OCI-M1 (cell line): Measurements from ENCODE around the gene SLC13A3.

Experiments used
- DNase-seq: peaks from one replicate; lab custom pipeline; 2025; lab: John Stamatoyannopoulos, UW

The SLC13A3 gene

GRCh38 chr20:46635514-46636136 lies 15.6 kb downstream of the SLC13A3 start:
- DNase-seq: peak; percentile 83

DNA sequence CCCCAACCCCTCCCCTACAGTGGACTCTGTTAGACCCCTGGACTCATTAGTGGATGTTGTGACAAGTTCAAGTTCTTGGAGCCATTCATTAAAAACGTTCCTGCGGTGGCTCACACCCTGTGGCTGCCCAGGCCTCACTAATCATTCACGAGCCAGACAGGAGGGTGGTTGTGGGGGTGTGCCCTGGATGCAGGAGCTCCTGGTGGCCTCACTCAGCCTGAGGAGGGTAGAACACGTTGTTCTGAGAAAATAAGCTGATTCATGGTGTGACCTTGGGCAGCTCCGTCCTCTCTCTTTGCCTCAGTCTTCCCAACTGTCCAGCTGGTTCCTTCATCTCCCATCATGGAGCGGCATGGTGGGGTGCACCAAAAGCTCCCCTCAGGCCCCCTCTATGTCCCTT lies 16.7 kb downstream of the SLC13A3 start:
- DNase-seq: no peak

- no peak for DNase-seq
Measured at GRCh38 chr20:46631874-46632446, 19.3 kb downstream of the SLC13A3 start.

GRCh38 chr20:46631212-46631869 lies 19.9 kb downstream of the SLC13A3 start:
- peak; percentile 79 for DNase-seq

- DNase-seq: no peak
Measured at GRCh38 chr20:46630306-46630705, 21.0 kb downstream of the SLC13A3 start.

DNA sequence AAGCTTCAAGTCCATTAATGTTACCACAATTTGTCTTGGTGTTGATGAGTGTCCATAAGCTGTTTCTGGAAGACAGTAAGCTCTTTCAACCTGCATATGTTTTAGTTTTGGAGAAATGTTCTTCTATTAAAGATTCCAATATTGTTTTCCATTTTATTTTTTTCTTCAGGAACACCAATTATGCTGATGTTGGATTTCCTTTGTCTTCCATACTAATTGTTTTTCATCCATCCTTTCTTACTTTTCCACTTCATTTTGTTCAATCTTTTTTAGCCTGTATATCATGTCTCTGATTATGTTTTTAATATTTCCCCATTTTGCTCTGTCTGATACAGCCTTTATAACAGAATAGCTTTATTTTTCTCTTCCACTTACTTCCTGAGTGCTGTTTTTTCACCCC lies 21.9 kb downstream of the SLC13A3 start:
- DNase-seq: no peak

GRCh38 chr20:46627234-46627633 lies 24.0 kb downstream of the SLC13A3 start:
- DNase-seq: no peak

- no peak for DNase-seq
Measured at GRCh38 chr20:46626758-46627157, 24.5 kb downstream of the SLC13A3 start.

- DNase-seq: no peak
Measured at GRCh38 chr20:46625875-46626373, 25.3 kb downstream of the SLC13A3 start.

DNA sequence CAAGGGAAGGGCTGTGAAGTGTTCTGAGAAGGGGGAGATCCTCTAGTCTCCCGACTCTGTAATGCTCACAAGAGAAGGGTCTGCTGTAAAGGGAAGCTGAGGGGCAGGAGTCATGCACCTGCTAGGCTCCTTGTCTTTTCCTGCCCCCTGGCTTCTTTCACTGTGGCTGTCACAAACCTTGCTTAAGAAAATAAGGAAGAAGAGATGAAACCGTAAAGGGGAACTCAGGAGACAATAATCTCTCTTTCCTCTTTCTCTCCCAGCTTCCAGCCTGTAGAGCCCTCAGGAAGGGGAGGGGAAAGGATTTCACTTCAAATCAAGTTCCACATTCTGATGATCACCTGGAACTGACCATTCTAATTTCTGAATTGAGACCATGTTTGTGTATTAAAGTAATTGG lies 26.3 kb downstream of the SLC13A3 start:
- peak; percentile 28 for DNase-seq

DNA sequence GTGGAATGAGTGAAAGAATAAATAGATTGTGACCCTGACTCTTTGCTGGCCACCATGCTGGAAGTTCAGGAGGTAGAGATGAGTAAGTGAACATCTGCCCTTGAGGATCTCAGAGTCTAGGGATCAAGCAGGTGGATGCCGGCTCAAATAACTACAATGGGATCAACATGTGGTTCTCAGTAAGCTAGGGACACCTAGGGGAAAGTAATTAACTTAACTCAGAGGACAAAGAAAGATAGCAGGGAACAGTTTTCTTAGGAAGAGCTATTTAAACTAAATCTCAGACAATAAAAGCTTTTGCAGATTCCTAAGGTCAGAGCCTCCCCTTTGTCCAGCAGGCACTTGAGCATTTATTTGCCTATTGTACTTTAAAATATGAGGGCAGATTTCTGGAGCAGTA lies 29.1 kb downstream of the SLC13A3 start:
- DNase-seq: no peak

GRCh38 chr20:46621492-46621891 lies 29.8 kb downstream of the SLC13A3 start:
- DNase-seq: no peak

DNA sequence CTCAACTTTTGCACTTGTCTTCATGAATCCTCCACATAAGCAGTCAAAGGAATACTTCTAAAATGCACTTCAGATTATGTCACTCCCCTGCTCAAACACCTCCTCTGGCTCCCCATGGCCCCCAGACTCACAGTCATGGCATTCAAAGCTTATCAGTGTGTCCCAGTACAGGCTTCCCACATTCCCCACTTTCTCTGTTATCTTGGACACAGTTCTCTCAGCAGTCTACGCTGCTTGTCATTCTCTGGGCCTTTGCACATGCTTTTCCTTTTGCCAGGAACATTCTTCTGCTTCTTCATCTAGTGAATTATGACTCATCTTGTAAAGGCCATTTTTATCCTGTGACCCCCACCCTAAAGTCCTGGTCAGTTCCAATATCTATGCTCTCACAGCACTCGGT lies 31.8 kb downstream of the SLC13A3 start:
- DNase-seq: no peak

- no peak for DNase-seq
Measured at GRCh38 chr20:46618316-46619100, 32.8 kb downstream of the SLC13A3 start.

- no peak for DNase-seq
Measured at GRCh38 chr20:46614503-46614902, 36.8 kb downstream of the SLC13A3 start.

GRCh38 chr20:46610145-46610544 lies 41.1 kb downstream of the SLC13A3 start:
- no peak for DNase-seq

DNA sequence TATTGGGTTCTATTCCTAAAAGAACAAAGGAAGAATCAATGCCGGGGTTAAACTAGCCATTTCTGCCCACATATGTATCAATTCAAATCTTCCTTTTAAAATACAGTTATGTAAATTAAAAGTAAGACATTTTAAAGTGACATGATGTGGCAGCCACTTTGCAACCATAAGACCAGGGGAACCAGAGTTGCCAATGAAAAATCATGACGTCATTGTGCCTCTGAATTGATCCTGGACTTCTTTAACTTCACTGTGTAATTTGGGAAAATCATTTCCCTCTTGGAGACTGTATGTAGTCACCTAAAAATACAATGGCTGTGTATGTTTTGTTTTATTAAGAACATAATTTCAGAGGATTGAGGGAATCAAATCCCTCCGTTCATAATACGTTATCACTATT lies 42.2 kb downstream of the SLC13A3 start:
- DNase-seq: no peak

GRCh38 chr20:46607849-46608497 lies 43.3 kb downstream of the SLC13A3 start:
- DNase-seq: no peak

DNA sequence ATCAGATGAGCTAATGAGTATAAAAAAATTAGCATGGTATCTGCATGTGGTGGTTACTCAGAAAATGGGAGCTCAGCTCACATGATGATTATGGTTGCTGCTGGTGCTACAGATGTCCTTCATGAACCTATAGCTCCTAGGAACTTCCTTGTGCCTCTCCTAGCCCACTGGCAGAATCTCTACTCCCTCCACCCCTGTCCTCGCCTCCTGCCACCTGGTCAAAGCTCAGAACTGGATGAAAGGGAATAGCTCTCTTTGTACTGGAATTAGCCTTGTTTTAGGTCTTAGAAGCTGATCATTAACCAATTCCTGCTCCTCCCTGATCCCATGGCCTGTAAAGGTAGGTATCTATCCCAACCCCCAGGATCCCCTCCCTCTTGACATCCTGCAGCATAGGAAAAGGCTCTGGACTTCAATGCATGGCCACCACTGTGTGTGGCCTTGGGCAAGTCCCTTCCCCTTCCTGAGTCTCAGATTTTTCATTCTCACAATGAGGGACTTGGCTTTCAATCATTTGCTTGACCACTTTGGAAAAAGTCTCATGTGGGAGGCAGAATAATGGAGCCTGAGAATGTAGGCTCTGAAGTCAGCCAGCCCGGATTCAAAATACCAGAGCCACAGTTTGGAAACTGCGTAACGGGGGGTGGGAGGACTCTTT lies 43.9 kb downstream of the SLC13A3 start:
- no peak for DNase-seq

- DNase-seq: no peak
Measured at GRCh38 chr20:46606817-46607190, 44.5 kb downstream of the SLC13A3 start.

DNA sequence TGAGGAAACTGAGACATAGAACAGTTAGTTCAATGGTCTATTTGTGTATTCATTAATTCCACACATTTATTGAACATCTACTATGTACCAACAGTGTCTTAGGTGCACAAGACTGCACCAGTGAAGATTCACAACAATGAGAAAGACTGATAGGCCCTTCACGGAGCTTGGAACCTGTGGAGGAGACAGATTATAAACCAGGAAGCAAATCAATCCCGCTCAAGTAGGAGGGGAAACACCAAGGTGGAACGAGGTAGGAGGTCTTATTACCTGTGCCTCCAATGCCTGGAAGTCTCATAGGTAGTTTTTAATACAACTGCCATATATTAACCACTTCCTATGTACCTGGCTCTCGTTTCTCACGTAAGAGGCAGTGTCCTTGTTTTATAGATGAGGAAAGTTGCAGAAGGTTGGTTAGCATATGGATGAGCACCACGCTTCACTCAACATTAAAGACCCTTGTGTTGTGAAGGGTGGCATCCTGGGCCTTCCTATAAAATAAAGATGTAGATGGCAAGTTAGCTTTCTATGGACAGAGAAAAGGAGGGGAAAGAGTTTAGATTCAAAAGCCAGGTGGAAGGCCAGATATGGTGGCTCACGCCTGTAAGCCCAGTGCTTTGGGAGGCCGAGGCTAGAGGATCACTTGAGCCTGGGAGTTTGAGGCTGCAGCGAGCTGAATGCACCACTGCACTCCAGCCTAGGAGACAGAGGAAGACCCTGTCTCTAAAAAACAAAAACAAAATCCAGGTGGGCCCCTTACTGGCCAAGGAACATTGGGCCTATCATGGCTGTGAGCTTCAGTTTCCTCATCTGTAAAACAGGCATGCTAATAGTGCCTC lies 45.1 kb downstream of the SLC13A3 start:
- DNase-seq: no peak
